Activated CD4-positive, alpha-beta T cell treated with anti-CD3 and anti-CD28 coated beads, Interleukin-2, amount 50 U/mL, for 16 hours (primary cell): ENCODE results near the gene ZNF638.

Source experiments
- DNase-seq: peaks from one replicate; pipeline ENCODE4 v3.0.0-alpha.2; 2020

Gene ZNF638

GRCh38 chr2:71457923-71458322 lies 126.3 kb downstream of the ZNF638 start:
- DNase-seq, result no peak

GRCh38 chr2:71458413-71459083 lies 127.0 kb downstream of the ZNF638 start:
- no peak for DNase-seq

- no peak for DNase-seq
Measured at GRCh38 chr2:71459084-71459431, 127.5 kb downstream of the ZNF638 start.

GRCh38 chr2:71460056-71460455 lies 128.5 kb downstream of the ZNF638 start:
- DNase-seq, result no peak

GRCh38 chr2:71460595-71461303 lies 129.2 kb downstream of the ZNF638 start:
- no peak for DNase-seq

GRCh38 chr2:71461304-71461671 lies 129.7 kb downstream of the ZNF638 start:
- DNase-seq, result no peak

GRCh38 chr2:71462056-71462605 lies 130.5 kb downstream of the ZNF638 start:
- no peak for DNase-seq

GRCh38 chr2:71462641-71463341 lies 131.2 kb downstream of the ZNF638 start:
- DNase-seq, result no peak

GRCh38 chr2:71463342-71463654 lies 131.7 kb downstream of the ZNF638 start:
- DNase-seq, result no peak

GRCh38 chr2:71464389-71464788 lies 132.8 kb downstream of the ZNF638 start:
- DNase-seq, result no peak

- DNase-seq, result no peak
Measured at GRCh38 chr2:71465356-71465755, 133.8 kb downstream of the ZNF638 start.

- no peak for DNase-seq
Measured at GRCh38 chr2:71465961-71466300, 134.3 kb downstream of the ZNF638 start.

GRCh38 chr2:71466301-71467179 lies 135.0 kb downstream of the ZNF638 start:
- DNase-seq, result no peak

GRCh38 chr2:71467180-71467815 lies 135.7 kb downstream of the ZNF638 start:
- no peak for DNase-seq

GRCh38 chr2:71468279-71469015 lies 136.9 kb downstream of the ZNF638 start:
- DNase-seq, result no peak

GRCh38 chr2:71469403-71470398 lies 138.1 kb downstream of the ZNF638 start:
- no peak for DNase-seq

GRCh38 chr2:71471276-71471675 lies 139.7 kb downstream of the ZNF638 start:
- DNase-seq, result no peak

- DNase-seq, result no peak
Measured at GRCh38 chr2:71472019-71472418, 140.4 kb downstream of the ZNF638 start.

GRCh38 chr2:71473346-71474031 lies 141.9 kb downstream of the ZNF638 start:
- DNase-seq, result no peak
